Esophagus muscularis mucosa (tissue), 4 donors: ENCODE data around the gene ADAMTS3. TPM values are rescaled to one million over a fixed set of nuclear protein-coding genes. Genes with fewer than 3 reads are reported as not detected.

ENCODE experiments used
- DNase-seq: peaks from one replicate; pipeline ENCODE4 v3.0.0-alpha.2; 2017; ENCODE audit errors: extremely low spot score
- H3K27ac ChIP-seq, 4 donors: fragments of 200-600 bp; sonication (generic); replicated peaks in 1 of 4; 1 replicate in 3 of 4; 2 replicates in 1 of 4; pipeline ENCODE4 v1.5.1; 2016 to 2019; ENCODE audit warnings: mild to moderate bottlenecking in 1 of 4
- H3K27me3 ChIP-seq, 4 donors: fragments of 200-600 bp; sonication (generic); one replicate each; pipeline versions ENCODE4 v1.5.1 to v1.6.0; 2016 to 2019
- H3K36me3 ChIP-seq, 4 donors: fragments of 200-600 bp; sonication (generic); one replicate each; pipeline ENCODE4 v1.5.1; 2016 to 2019
- H3K4me1 ChIP-seq, 4 donors: fragments of 200-600 bp; sonication (generic); one replicate each; pipeline ENCODE4 v1.5.1; 2016 to 2019
- H3K4me3 ChIP-seq, 4 donors: fragments of 200-600 bp; sonication (generic); 1 replicate in 2 of 4; 2 replicates in 2 of 4; pipeline ENCODE4 v1.5.1; 2016 to 2019; ENCODE audit warnings: mild to moderate bottlenecking in 4 of 4, moderate library complexity in 1 of 4
- H3K9me3 ChIP-seq, 4 donors: fragments of 200-600 bp; sonication (generic); 1 replicate in 3 of 4; 2 replicates in 1 of 4; pipeline ENCODE4 v1.5.1; 2016 to 2019
- CTCF ChIP-seq, 3 experiments: fragments of 200-600 bp in 2 of 3; fragments of 450-650 bp in 1 of 3; sonication (generic) in 2 of 3; IDR thresholded peaks; one replicate each; pipeline ENCODE4 v1.5.1; 2017 to 2019; ENCODE audit warnings: antibody characterized with exemption in 3 of 3, mild to moderate bottlenecking in 2 of 3, moderate library complexity in 1 of 3
- EP300 ChIP-seq: sonication (generic); formaldehyde crosslinking; IDR thresholded peaks from one replicate; pipeline ENCODE4 v1.6.1; 2017; ENCODE audit warnings: antibody characterized with exemption
- POLR2A ChIP-seq: fragments of 450-650 bp; IDR thresholded peaks from one replicate; pipeline ENCODE4 v1.6.1; 2017; ENCODE audit warnings: antibody characterized with exemption, moderate library complexity, mild to moderate bottlenecking, low read depth
- POLR2AphosphoS5 ChIP-seq, 2 donors: sonication (generic); formaldehyde crosslinking; IDR thresholded peaks; one replicate each; pipeline ENCODE4 v1.6.1; 2017; ENCODE audit warnings: antibody characterized with exemption in 2 of 2
- WGBS: methylation state at CpG from one replicate; pipeline ENCODE4 v1.1.5; 2018; 5-methylcytosine and 5-hydroxymethylcytosine counted together
- intact Hi-C: fragments of 100-400 bp; cut with DNase I; formaldehyde crosslinking; loops from one replicate; pipeline ENCODE4 v1.15.1; 2023
- total RNA-seq, 4 donors: library from RNA; depleted of rRNA; stranded (reverse); fragments of >200 nt; gene quantifications; one replicate each; pipeline versions ENCODE4 v1.1.0 to v1.2.1, GENCODE V29; 2016

ADAMTS3 gene
- total RNA-seq, 4 donors from 2014 or later: 1.1 to 2.5 (median 1.3) TPM

GRCh38 chr4:72280252-72280651 is 288.8 kb downstream of the ADAMTS3 start:
- no peaks in the 10 kb centered on the region for H3K9me3 ChIP-seq
- no peak overlapping the region for H3K27ac ChIP-seq

DNA sequence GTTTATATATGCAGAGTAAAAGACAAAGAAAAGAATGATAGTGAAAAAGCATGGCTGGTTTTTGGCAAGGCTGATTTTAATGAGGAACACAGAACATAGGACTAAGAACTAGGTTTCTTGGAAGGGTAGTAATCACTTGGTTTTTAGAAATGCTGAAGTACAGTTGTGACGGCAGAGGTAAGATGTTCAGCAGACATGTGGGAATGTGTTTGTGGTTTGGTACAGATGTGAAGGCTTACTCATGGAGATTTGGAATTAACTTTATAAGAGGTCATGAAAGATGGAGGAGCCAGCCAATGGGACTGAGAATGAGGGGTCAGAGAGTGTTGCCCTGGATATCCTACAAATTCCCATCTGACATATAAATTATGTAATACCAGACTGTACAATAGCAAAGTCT is 293.6 kb downstream of the ADAMTS3 start:
- intact Hi-C loops: no loop called here
- 73% methylated on average over 1 of the region's 1 CpG for WGBS

More at GRCh38 chr4:72280252-72280651, 288.8 kb downstream of the ADAMTS3 start:
- Histone ChIP-seq H3K36me3 (no peaks in the 10 kb centered on the region), H3K4me1 (no peaks in the 10 kb centered on the region), H3K4me3 (no peak overlapping the region), H3K27me3 (no peaks in the 10 kb centered on the region)
- TF ChIP-seq POLR2AphosphoS5 (IDR thresholded peaks at IDR 0.05) (no peak), CTCF (IDR thresholded peaks at IDR 0.05) (no peak), EP300 (no peak), POLR2A (no peak)
- intact Hi-C loops: no loop called here
- 91% methylated on average over 3 of the region's 3 CpGs for WGBS
- DNase-seq: no peak

DNA sequence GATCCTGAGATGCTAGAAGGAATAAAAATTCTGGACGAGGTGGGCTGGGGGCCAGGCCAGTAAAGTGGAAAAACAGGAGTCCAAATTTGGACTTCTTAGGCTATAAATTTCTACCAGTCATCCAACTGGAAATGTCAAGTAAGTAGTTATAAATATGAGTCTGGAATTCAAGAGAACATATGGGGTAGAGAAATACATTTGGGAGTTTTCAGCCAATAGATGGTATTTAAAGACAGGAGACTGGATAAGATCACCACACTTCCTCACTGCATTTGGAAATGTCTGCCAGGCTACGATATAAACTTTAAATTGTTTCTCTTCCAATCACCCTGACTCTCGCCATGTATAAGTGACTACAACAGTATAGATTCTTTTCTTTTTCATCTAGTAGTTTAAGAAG is 294.8 kb downstream of the ADAMTS3 start:
- Histone ChIP-seq H3K4me3 (no peak overlapping the region), H3K4me1 (no peaks in the 10 kb centered on the region), H3K27ac (no peak overlapping the region), H3K27me3 (no peaks in the 10 kb centered on the region), H3K36me3 (no peaks in the 10 kb centered on the region), H3K9me3 (peaks cover 0 to 12% (median 0%) of the 10 kb centered on the region in 4 donors)
- TF ChIP-seq POLR2AphosphoS5 (IDR thresholded peaks at IDR 0.05) (no peak), CTCF (IDR thresholded peaks at IDR 0.05) (no peak), POLR2A (no peak), EP300 (no peak)
- intact Hi-C loops: no loop called here
- 76% methylated on average over 3 of the region's 3 CpGs for WGBS
- DNase-seq: no peak

More for the DNA sequence above, 293.6 kb downstream of the ADAMTS3 start:
- H3K4me3 ChIP-seq: no peak overlapping the region
- DNase-seq: no peak
- no peaks in the 10 kb centered on the region for H3K4me1 ChIP-seq
- H3K27me3 ChIP-seq: no peaks in the 10 kb centered on the region
- H3K27ac ChIP-seq: no peak overlapping the region
- no peak for TF ChIP-seq EP300
- TF ChIP-seq CTCF (IDR thresholded peaks at IDR 0.05): no peak
- TF ChIP-seq POLR2AphosphoS5 (IDR thresholded peaks at IDR 0.05): no peak
- TF ChIP-seq POLR2A: no peak
- H3K36me3 ChIP-seq: no peaks in the 10 kb centered on the region
- H3K9me3 ChIP-seq: peaks cover 0 to 12% (median 0%) of the 10 kb centered on the region in 4 donors

DNA sequence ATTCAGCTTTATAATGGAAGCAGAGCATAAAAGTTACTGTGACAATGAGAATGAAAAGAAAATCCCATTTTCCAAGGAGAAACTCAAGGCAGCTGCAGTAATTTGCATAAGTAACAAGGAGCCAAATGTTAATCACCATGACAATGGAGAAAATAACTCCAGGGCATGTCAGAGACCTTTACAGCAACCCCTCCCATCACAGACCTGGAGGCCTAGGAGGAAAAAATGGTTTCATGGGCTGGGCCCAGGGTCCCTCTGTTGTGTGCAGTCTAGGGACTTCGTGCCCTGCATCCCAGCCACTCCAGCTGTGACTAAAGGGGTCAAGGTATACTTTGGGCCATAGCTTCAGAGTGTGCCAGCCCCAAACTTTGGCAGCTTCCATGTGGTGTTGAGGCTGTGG is 313.8 kb downstream of the ADAMTS3 start:
- no peak for TF ChIP-seq EP300
- TF ChIP-seq POLR2AphosphoS5 (IDR thresholded peaks at IDR 0.05): no peak
- no peak for TF ChIP-seq CTCF (IDR thresholded peaks at IDR 0.05)
- no peak for TF ChIP-seq POLR2A
- intact Hi-C loops: no loop called here
- no peak for DNase-seq
- Histone ChIP-seq H3K4me3 (no peak overlapping the region), H3K36me3 (no peaks in the 10 kb centered on the region), H3K27ac (no peak overlapping the region), H3K4me1 (no peaks in the 10 kb centered on the region), H3K27me3 (no peaks in the 10 kb centered on the region), H3K9me3 (no peaks in the 10 kb centered on the region)
- WGBS: 100% methylated on average over 1 of the region's 1 CpG

GRCh38 chr4:72243641-72244040 is 325.4 kb downstream of the ADAMTS3 start:
- Histone ChIP-seq H3K4me3 (no peak overlapping the region), H3K9me3 (no peaks in the 10 kb centered on the region), H3K27me3 (no peaks in the 10 kb centered on the region), H3K36me3 (no peaks in the 10 kb centered on the region), H3K27ac (no peak overlapping the region), H3K4me1 (no peaks in the 10 kb centered on the region)
- TF ChIP-seq EP300: no peak
- TF ChIP-seq POLR2AphosphoS5 (IDR thresholded peaks at IDR 0.05): no peak
- TF ChIP-seq CTCF (IDR thresholded peaks at IDR 0.05): no peak
- TF ChIP-seq POLR2A: no peak
- intact Hi-C loops: no loop called here
- 44% methylated on average over 3 of the region's 3 CpGs for WGBS
- DNase-seq: no peak
